ENCODE data around the gene NPC2.

The NPC2 gene

DNA sequence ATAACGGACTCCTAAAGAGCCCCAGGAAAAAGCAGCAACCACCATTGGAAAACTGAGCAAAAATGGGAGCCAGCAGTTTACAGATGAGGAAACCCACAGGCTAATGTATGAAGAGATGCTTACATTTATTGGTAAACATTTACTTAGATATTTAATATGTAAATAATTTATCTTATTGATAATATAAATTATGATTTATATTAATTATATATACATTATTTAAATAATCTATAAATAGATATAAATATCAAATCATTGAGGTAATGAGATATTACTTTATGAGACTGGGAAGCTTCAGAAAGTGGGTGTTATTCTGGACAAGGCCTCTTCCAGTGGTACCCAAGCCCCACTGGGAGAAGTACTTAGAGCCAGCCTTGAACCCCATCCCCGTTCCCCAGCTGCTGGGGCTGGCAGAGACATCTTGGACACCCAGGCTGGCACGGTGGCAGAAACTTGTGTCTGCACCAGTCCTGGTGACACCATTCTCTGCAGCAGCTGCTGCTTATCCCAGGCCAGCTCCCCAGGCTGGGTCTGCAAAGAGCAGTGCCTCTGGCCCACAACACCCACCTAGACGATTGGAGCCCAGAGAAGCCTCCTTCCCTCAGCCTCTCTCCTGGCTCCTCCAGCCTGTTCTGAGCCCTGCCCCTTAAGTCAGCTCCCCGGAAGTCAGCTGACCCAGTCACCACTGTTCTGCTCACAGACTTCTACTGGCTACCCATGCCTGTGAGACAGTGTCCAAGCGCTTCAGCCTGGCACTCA is 26.4 kb upstream of the NPC2 start:
- H3K4me3 ChIP-seq (replicated peaks; ENCODE audit: low read depth, low read length), result no peak overlapping the region
- no peak for DNase-seq (ENCODE audit: low read depth)
- TF ChIP-seq, protein P1, sequence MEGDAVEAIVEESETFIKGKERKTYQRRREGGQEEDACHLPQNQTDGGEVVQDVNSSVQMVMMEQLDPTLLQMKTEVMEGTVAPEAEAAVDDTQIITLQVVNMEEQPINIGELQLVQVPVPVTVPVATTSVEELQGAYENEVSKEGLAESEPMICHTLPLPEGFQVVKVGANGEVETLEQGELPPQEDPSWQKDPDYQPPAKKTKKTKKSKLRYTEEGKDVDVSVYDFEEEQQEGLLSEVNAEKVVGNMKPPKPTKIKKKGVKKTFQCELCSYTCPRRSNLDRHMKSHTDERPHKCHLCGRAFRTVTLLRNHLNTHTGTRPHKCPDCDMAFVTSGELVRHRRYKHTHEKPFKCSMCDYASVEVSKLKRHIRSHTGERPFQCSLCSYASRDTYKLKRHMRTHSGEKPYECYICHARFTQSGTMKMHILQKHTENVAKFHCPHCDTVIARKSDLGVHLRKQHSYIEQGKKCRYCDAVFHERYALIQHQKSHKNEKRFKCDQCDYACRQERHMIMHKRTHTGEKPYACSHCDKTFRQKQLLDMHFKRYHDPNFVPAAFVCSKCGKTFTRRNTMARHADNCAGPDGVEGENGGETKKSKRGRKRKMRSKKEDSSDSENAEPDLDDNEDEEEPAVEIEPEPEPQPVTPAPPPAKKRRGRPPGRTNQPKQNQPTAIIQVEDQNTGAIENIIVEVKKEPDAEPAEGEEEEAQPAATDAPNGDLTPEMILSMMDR (IDR thresholded peaks at IDR 0.05; ENCODE audit: low read length, missing control alignments), result no peak

DNA sequence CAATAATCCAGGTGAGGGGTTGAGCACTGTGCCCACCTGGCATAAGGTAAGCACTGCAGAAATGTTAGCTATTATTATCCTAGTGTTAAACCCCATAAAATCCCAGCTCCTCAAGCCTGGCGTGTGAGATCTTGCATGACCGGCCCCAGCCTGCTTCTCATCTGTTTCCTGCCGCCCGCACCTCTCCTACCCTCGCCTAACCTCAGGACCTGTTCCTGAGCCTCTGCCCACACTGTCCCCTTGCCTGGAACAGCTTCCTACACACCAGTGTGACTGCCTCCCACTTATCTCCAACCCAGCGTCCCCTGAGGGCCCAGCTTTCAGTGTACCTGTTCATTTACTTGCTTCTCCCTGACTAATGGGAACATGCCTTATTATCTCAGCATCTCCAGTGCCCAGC is 25.1 kb upstream of the NPC2 start:
- TF ChIP-seq, protein P1 (IDR thresholded peaks at IDR 0.05; ENCODE audit: low read length, missing control alignments), result no peak
- DNase-seq (ENCODE audit: low read depth), result no peak
- no peak overlapping the region for H3K4me3 ChIP-seq (replicated peaks; ENCODE audit: low read depth, low read length)

DNA sequence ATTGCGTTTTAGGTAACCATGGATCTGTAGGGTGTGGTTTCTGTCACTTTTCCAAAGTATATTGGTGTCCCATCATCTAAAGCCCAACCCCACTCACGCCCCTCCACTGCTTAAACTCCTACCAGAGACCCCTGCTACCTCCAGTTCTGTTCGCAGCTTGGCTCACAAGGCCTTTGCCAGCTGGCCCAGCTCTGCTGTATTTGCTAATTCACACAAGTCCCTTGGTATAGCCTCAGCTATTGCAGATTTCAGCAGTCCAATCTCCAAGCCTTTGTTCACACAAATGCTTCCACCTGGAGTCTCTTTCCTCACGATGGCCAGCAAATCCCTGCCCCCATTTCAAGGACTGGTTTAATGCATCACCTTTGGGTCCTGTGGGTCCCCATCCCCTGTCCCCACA is 24.6 kb upstream of the NPC2 start:
- TF ChIP-seq, protein P1 (IDR thresholded peaks at IDR 0.05; ENCODE audit: low read length, missing control alignments), result no peak
- H3K4me3 ChIP-seq (replicated peaks; ENCODE audit: low read depth, low read length), result no peak overlapping the region
- no peak for DNase-seq (ENCODE audit: low read depth)

DNA sequence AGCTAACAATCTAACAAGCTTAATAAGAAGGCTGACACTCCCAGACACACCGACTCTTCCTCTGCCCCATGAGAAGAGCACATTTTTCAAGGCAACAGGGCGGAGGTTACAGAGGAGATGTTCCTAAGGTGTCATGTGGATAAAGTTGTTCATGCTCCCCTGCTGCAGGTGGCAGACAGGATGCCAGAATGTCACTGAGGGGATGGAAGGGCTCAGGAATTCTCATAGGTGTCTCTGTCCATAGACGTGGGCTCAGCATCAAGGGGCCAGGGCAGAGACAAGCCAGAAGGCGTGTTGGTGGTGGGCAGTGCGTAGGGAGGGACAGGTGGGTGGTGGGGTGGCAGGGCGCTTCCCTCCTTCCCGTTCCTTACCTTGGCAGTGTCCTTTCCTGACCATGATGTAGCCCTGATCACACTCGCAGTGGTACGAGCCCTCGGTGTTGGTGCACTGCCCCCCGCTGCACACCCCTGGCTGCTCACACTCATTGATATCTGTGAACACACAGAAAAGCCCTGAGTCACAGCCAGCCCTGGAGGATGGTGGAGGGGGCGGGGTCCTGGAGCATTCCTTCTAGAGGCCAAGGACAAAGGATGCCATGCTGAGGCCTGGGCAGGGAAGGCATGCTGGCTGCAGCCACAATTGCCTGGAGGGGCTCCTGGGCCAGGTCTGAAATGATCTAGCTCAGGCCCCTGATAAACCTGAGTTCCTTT is 23.5 kb upstream of the NPC2 start:
- peak; percentile 19 for DNase-seq (ENCODE audit: low read depth)
- H3K4me3 ChIP-seq (replicated peaks; ENCODE audit: low read depth, low read length), result no peak overlapping the region
- TF ChIP-seq, protein P1 (IDR thresholded peaks at IDR 0.05; ENCODE audit: low read length, missing control alignments), result no peak

DNA sequence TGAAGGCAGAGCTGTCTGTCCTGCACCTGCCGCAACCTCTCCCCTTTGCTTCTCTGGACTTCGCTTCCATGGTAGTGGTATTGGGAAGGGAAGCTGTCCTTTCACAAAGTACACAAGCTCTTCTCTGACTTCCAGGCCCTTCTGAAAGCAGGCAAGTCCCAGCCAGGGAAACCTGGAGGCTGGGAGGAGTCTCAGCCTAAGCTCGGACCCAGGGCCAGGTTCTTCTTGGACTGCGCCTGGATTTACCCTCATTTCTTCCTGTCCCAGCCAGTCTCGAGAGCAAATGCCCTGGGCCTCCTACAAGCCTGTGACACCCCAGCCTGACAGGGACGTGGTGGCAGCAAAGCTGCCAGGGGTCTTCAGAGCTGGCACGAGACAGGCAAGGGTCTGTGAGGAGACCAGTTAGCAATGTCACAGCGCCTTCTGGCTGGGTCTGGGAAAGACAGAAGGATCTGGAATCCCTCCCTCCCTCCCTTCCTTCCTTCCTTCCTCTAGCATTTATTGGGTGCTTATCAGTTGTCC is 22.8 kb upstream of the NPC2 start:
- H3K4me3 ChIP-seq (replicated peaks; ENCODE audit: low read depth, low read length), result no peak overlapping the region
- TF ChIP-seq, protein P1 (IDR thresholded peaks at IDR 0.05; ENCODE audit: low read length, missing control alignments), result no peak
- DNase-seq (ENCODE audit: low read depth), result no peak

DNA sequence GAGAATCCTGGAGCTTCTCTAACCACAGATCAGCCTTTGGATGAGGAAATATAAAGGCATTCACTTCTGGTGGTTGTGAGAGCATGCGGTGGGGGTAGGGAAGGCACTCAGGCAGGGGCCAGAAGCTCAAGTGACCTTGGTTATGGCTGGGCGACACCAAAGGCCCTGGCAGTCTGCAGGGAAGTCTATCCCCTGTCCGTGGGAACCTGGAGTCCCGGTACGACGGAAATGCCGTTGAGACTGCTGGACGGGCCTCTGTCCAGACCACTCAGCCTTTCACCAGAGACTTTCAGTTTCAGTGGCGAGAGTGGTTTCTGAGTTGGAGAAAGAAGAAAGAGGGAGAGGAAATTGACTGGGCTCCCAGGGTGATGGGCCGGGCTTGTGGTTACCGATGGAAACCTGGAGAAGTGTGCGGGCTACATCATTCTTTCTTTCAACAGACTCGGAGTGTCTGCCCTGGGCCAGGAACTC is 21.4 kb upstream of the NPC2 start:
- H3K4me3 ChIP-seq (replicated peaks; ENCODE audit: low read depth, low read length), result no peak overlapping the region
- TF ChIP-seq, protein P1 (IDR thresholded peaks at IDR 0.05; ENCODE audit: low read length, missing control alignments), result no peak
- peak; percentile 42 for DNase-seq (ENCODE audit: low read depth)

All from fibroblast of pulmonary artery (primary cell).